ENCODE measurements around the gene TCN2.
"Not testable (repeated sequence)": the region's sequence is repeated elsewhere in the genome, so short reads cannot be mapped to it uniquely, and the experiment has no call there.

Gene TCN2

GRCh38 chr22:30606455-30607299 lies at the start of gene TCN2:
Gene TCN2 (plus strand): TSS chr22:30607174. CDS start chr22:30607332, 158 bp downstream.
- DNase-seq (ENCODE audit: low read depth in 1 of 2, low spot score in 1 of 2) = no peak

GRCh38 chr22:30557243-30557642 lies 49.7 kb upstream of the TCN2 start:
- no peak for DNase-seq (ENCODE audit: low read depth in 1 of 2, low spot score in 1 of 2)

GRCh38 chr22:30559889-30560288 lies 47.1 kb upstream of the TCN2 start:
- no peak for DNase-seq (ENCODE audit: low read depth in 1 of 2, low spot score in 1 of 2)

DNA sequence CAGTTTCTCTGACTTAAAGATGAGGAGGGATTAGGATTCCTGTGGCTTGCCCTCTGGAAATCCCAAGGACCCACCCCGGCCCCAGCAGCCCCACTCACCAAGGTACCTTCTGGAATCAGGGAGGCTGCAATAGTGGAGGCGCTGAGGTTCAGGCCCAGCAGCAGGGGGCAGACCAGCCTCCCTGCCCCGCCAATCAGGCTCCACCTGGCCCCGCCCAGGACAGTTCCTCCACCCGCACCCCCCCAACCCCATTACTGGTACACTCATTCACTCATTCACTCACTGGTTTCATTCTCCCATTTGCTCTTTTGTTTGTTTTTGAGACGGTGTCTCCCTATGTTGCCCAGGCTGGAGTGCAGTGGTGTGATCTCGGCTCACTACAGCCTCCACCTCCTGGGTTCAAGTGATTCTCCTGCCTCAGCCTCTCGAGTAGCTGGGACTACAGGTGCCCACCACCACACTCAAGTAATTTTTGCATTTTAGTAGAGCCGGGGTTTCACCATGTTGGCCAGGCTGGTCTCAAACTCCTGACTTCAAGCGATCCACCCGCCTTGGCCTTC lies 46.3 kb upstream of the TCN2 start:
- DNase-seq (ENCODE audit: low read depth in 1 of 2, low spot score in 1 of 2) = not testable (repeated sequence)

- DNase-seq (ENCODE audit: low read depth in 1 of 2, low spot score in 1 of 2) = no peak
Measured at GRCh38 chr22:30561402-30562189, 45.4 kb upstream of the TCN2 start.

- DNase-seq (ENCODE audit: low read depth in 1 of 2, low spot score in 1 of 2) = no peak
Measured at GRCh38 chr22:30562366-30562765, 44.6 kb upstream of the TCN2 start.

- no peak for DNase-seq (ENCODE audit: low read depth in 1 of 2, low spot score in 1 of 2)
Measured at GRCh38 chr22:30564045-30564760, 42.8 kb upstream of the TCN2 start.

DNA sequence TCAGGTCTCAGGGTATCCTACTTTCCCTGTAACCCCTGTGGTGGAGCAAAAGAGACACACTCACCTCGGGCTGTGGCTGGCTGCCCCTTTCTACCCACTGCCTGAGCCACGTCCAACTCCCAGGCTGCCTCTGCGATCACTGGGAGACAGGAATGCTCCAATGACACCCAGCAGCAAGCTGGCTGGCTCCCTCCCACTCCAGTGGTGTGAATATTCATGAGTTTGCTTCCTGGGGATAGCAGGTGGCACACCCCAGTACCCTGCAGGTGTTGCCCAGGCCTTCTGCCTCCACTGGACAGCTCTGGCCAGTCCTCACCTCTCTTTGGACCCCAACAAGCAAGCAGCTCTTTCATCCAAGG lies 42.2 kb upstream of the TCN2 start:
- DNase-seq (ENCODE audit: low read depth in 1 of 2, low spot score in 1 of 2) = no peak

DNA sequence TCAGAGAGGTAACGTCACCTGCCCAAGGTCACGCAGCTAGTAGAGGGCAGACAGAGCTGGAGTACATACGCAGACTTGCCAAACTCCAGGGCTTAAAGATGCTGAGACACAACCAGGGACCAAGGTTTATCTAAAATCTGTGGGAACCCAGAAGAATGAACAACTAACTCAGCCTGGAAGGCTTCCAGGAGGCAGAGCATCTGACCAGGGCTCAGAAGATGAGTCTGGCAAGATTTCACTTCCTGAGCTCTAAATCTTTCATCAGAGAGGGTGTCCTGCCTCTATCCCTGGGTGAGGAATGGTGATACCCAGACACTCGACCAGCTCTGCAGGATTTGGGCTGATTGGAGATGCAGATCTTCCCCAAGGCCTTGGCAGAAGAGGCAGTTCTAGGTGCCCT lies 41.6 kb upstream of the TCN2 start:
- DNase-seq (ENCODE audit: low read depth in 1 of 2, low spot score in 1 of 2) = no peak

GRCh38 chr22:30566125-30566524 lies 40.8 kb upstream of the TCN2 start:
- DNase-seq (ENCODE audit: low read depth in 1 of 2, low spot score in 1 of 2) = no peak

DNA sequence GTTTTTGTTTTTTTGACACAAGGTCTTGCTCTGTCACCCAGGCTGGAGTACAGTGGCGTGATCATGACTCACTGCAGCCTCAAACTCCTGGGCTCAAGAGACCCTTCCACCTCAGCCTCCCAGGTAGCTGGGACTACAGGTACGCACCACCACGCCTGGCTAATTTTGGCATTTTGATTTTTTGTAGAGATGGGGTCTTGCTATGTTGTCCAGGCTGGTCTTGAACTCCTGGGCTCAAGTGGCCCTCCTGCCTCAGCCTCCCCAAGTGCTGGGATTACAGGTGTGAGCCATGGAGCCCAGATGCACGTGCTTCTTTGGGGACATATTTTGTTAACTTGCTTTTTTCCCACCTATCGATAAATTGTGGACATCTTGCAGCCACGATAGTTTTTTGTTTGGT lies 39.7 kb upstream of the TCN2 start:
- DNase-seq (ENCODE audit: low read depth in 1 of 2, low spot score in 1 of 2) = not testable (repeated sequence)

GRCh38 chr22:30568137-30568805 lies 38.7 kb upstream of the TCN2 start:
- no peak for DNase-seq (ENCODE audit: low read depth in 1 of 2, low spot score in 1 of 2)

DNA sequence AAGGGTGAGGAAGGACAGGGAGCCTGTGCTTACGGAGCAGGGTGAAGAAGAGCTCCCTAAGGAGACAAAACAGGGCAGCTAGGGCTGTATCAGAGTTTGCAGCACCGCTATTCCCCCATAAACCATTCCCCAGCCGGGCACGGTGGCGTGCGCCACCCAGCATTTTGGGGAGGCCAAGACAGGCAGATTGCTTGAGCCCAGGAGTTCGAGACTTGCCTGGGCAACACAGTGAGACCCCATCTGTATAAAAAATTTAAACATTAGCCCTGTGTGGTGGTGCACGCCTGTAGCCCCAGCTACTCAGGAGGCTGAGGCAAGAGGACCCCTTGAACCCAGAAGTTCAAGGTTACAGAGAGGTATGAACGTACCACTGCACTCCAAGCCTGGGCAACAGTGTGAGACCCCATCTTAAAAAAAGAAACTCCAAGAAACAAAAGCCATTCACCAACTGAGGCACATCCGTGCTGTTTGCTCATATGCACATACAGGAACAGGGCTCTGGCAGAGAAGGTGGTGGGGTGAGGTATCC lies 37.2 kb upstream of the TCN2 start:
- no peak for DNase-seq (ENCODE audit: low read depth in 1 of 2, low spot score in 1 of 2)

GRCh38 chr22:30572210-30572609 lies 34.8 kb upstream of the TCN2 start:
- DNase-seq (ENCODE audit: low read depth in 1 of 2, low spot score in 1 of 2) = no peak

- DNase-seq (ENCODE audit: low read depth in 1 of 2, low spot score in 1 of 2) = no peak
Measured at GRCh38 chr22:30572840-30573593, 34.0 kb upstream of the TCN2 start.

DNA sequence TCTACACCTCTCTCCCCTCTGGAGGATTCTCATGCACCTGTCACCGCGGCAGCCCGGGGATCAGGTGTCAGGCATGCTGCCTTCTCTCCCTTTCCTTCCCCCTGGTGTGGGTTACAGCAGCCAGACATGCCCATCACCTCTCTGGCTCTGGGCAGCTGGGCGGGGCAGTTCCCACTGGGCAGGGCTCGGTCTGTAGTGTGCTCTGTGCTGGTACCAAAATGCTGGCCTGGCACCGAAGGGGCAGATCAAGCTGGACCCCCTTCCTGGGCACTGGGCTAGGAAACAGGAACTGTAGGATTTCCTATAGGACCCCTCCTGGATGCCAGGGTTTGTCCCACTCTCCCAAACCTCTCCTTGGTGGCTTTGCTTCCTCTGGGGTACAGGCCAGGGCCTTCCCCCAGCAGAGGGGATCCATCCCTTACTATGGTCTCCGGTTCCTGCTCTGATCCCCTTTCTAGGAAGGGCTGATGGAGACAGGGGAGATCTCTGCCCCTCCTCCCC lies 33.3 kb upstream of the TCN2 start:
- DNase-seq (ENCODE audit: low read depth in 1 of 2, low spot score in 1 of 2) = no peak

- no peak for DNase-seq (ENCODE audit: low read depth in 1 of 2, low spot score in 1 of 2)
Measured at GRCh38 chr22:30574095-30574981, 32.6 kb upstream of the TCN2 start, which contains the start of gene GAL3ST1. Gene GAL3ST1 (minus strand): TSS chr22:30574665. CDS start chr22:30557392, 17,273 bp downstream.

- no peak for DNase-seq (ENCODE audit: low read depth in 1 of 2, low spot score in 1 of 2)
Measured at GRCh38 chr22:30574997-30575671, 31.8 kb upstream of the TCN2 start.
